Measurements from ENCODE around the gene RCAN2. TPM values are rescaled to one million over a fixed set of nuclear protein-coding genes. Genes with fewer than 3 reads are reported as not detected.

RCAN2 gene
- total RNA-seq, 2 donors from 2014 or later, result 0.55 to 7.6 TPM

- Mint-ChIP-seq H3K4me3 (peak overlapping the region; percentile 39), H3K9me3 (no peaks in the 10 kb centered on the region), H3K36me3 (no peaks in the 10 kb centered on the region), H3K27me3 (peaks cover 0 to 5% of the 10 kb centered on the region in 2 donors), H3K27ac (peak overlapping the region; percentile 49 to 50), H3K4me1 (ENCODE audit: low read depth in 2 of 2) (peaks cover 28 to 34% of the 10 kb centered on the region in 2 donors)
- ATAC-seq, result peak in 1 of 2 donors; percentile 57
- no peak for DNase-seq (ENCODE audit: low spot score)
Measured at GRCh38 chr6:46378161-46378881, 112.9 kb downstream of the RCAN2 start.

GRCh38 chr6:46377209-46377608 lies 114.0 kb downstream of the RCAN2 start:
- Mint-ChIP-seq H3K27me3 (no peaks in the 10 kb centered on the region), H3K4me3 (peak overlapping the region; percentile 71), H3K36me3 (no peaks in the 10 kb centered on the region), H3K4me1 (ENCODE audit: low read depth in 2 of 2) (peaks cover 28 to 34% of the 10 kb centered on the region in 2 donors), H3K27ac (peak overlapping the region; percentile 79 to 96), H3K9me3 (no peaks in the 10 kb centered on the region)
- ATAC-seq (no peak), DNase-seq (ENCODE audit: low spot score) (no peak)

GRCh38 chr6:46376562-46377061 lies 114.6 kb downstream of the RCAN2 start:
- Mint-ChIP-seq H3K4me1 (ENCODE audit: low read depth in 2 of 2) (peaks cover 28 to 34% of the 10 kb centered on the region in 2 donors), H3K4me3 (peak overlapping the region; percentile 71), H3K36me3 (no peaks in the 10 kb centered on the region), H3K9me3 (no peaks in the 10 kb centered on the region), H3K27ac (peak overlapping the region; percentile 79 to 96), H3K27me3 (no peaks in the 10 kb centered on the region)
- ATAC-seq (peak; percentile 70 to 84), DNase-seq (ENCODE audit: low spot score) (no peak)

GRCh38 chr6:46370622-46371021 lies 120.6 kb downstream of the RCAN2 start:
- no peak overlapping the region for H3K4me3 Mint-ChIP-seq
- H3K4me1 Mint-ChIP-seq (ENCODE audit: low read depth in 2 of 2), result peaks cover 0 to 7% of the 10 kb centered on the region in 2 donors
- ATAC-seq, result no peak
- no peak overlapping the region for H3K27ac Mint-ChIP-seq
- H3K27me3 Mint-ChIP-seq, result peaks cover 0 to 2% of the 10 kb centered on the region in 2 donors
- H3K9me3 Mint-ChIP-seq, result peaks cover 2% of the 10 kb centered on the region
- no peak for DNase-seq (ENCODE audit: low spot score)
- no peaks in the 10 kb centered on the region for H3K36me3 Mint-ChIP-seq

- Mint-ChIP-seq H3K4me1 (ENCODE audit: low read depth in 2 of 2) (peaks cover 0 to 3% of the 10 kb centered on the region in 2 donors), H3K4me3 (no peak overlapping the region), H3K27me3 (peaks cover 0 to 2% of the 10 kb centered on the region in 2 donors), H3K36me3 (no peaks in the 10 kb centered on the region), H3K27ac (no peak overlapping the region), H3K9me3 (peaks cover 2% of the 10 kb centered on the region)
- ATAC-seq, result no peak
- DNase-seq (ENCODE audit: low spot score), result no peak
Measured at GRCh38 chr6:46368169-46368536, 123.1 kb downstream of the RCAN2 start.

- no peak overlapping the region for H3K4me3 Mint-ChIP-seq
- H3K36me3 Mint-ChIP-seq, result no peaks in the 10 kb centered on the region
- peaks cover 0 to 2% of the 10 kb centered on the region in 2 donors for H3K27me3 Mint-ChIP-seq
- H3K9me3 Mint-ChIP-seq, result peaks cover 2% of the 10 kb centered on the region
- DNase-seq (ENCODE audit: low spot score) (no peak), ATAC-seq (no peak)
- no peak overlapping the region for H3K27ac Mint-ChIP-seq
- peaks cover 0 to 3% of the 10 kb centered on the region in 2 donors for H3K4me1 Mint-ChIP-seq (ENCODE audit: low read depth in 2 of 2)
Measured at GRCh38 chr6:46367354-46368168, 123.7 kb downstream of the RCAN2 start.

- Mint-ChIP-seq H3K27me3 (no peaks in the 10 kb centered on the region), H3K9me3 (no peaks in the 10 kb centered on the region), H3K36me3 (no peaks in the 10 kb centered on the region), H3K4me1 (ENCODE audit: low read depth in 2 of 2) (peaks cover 0 to 3% of the 10 kb centered on the region in 2 donors), H3K27ac (no peak overlapping the region), H3K4me3 (no peak overlapping the region)
- ATAC-seq, result no peak
- no peak for DNase-seq (ENCODE audit: low spot score)
Measured at GRCh38 chr6:46366190-46366900, 124.9 kb downstream of the RCAN2 start.

GRCh38 chr6:46357591-46357990 lies 133.7 kb downstream of the RCAN2 start:
- peak overlapping the region in 1 of 2 donors; percentile 14 for H3K27ac Mint-ChIP-seq
- H3K9me3 Mint-ChIP-seq, result no peaks in the 10 kb centered on the region
- peaks cover 4 to 6% of the 10 kb centered on the region in 2 donors for H3K4me1 Mint-ChIP-seq (ENCODE audit: low read depth in 2 of 2)
- ATAC-seq (no peak), DNase-seq (ENCODE audit: low spot score) (no peak)
- H3K27me3 Mint-ChIP-seq, result no peaks in the 10 kb centered on the region
- H3K36me3 Mint-ChIP-seq, result no peaks in the 10 kb centered on the region
- no peak overlapping the region for H3K4me3 Mint-ChIP-seq

GRCh38 chr6:46356543-46356942 lies 134.7 kb downstream of the RCAN2 start:
- H3K9me3 Mint-ChIP-seq, result no peaks in the 10 kb centered on the region
- peaks cover 4 to 6% of the 10 kb centered on the region in 2 donors for H3K4me1 Mint-ChIP-seq (ENCODE audit: low read depth in 2 of 2)
- no peak for DNase-seq (ENCODE audit: low spot score)
- no peaks in the 10 kb centered on the region for H3K27me3 Mint-ChIP-seq
- no peak overlapping the region for H3K27ac Mint-ChIP-seq
- no peak overlapping the region for H3K4me3 Mint-ChIP-seq
- no peak for ATAC-seq
- no peaks in the 10 kb centered on the region for H3K36me3 Mint-ChIP-seq

- Mint-ChIP-seq H3K27ac (no peak overlapping the region), H3K27me3 (peaks cover 3 to 12% of the 10 kb centered on the region in 2 donors), H3K36me3 (no peaks in the 10 kb centered on the region), H3K4me3 (no peak overlapping the region), H3K9me3 (no peaks in the 10 kb centered on the region), H3K4me1 (ENCODE audit: low read depth in 2 of 2) (peaks cover 4 to 6% of the 10 kb centered on the region in 2 donors)
- ATAC-seq, result no peak
- no peak for DNase-seq (ENCODE audit: low spot score)
Measured at GRCh38 chr6:46353528-46353927, 137.7 kb downstream of the RCAN2 start.

GRCh38 chr6:46352541-46353268 lies 138.5 kb downstream of the RCAN2 start:
- DNase-seq (ENCODE audit: low spot score) (no peak), ATAC-seq (no peak)
- H3K9me3 Mint-ChIP-seq, result no peaks in the 10 kb centered on the region
- no peak overlapping the region for H3K27ac Mint-ChIP-seq
- H3K4me3 Mint-ChIP-seq, result no peak overlapping the region
- no peaks in the 10 kb centered on the region for H3K36me3 Mint-ChIP-seq
- H3K27me3 Mint-ChIP-seq, result peaks cover 7 to 15% of the 10 kb centered on the region in 2 donors
- H3K4me1 Mint-ChIP-seq (ENCODE audit: low read depth in 2 of 2), result peaks cover 4 to 6% of the 10 kb centered on the region in 2 donors

- Mint-ChIP-seq H3K27ac (no peak overlapping the region), H3K4me3 (no peak overlapping the region), H3K4me1 (ENCODE audit: low read depth in 2 of 2) (no peaks in the 10 kb centered on the region), H3K36me3 (no peaks in the 10 kb centered on the region), H3K27me3 (peaks cover 7 to 15% of the 10 kb centered on the region in 2 donors), H3K9me3 (no peaks in the 10 kb centered on the region)
- ATAC-seq (no peak), DNase-seq (ENCODE audit: low spot score) (no peak)
Measured at GRCh38 chr6:46350714-46351113, 140.5 kb downstream of the RCAN2 start.

- H3K27ac Mint-ChIP-seq, result no peak overlapping the region
- DNase-seq (ENCODE audit: low spot score) (no peak), ATAC-seq (no peak)
- peaks cover 14 to 32% of the 10 kb centered on the region in 2 donors for H3K27me3 Mint-ChIP-seq
- no peaks in the 10 kb centered on the region for H3K4me1 Mint-ChIP-seq (ENCODE audit: low read depth in 2 of 2)
- H3K36me3 Mint-ChIP-seq, result no peaks in the 10 kb centered on the region
- H3K9me3 Mint-ChIP-seq, result no peaks in the 10 kb centered on the region
- no peak overlapping the region for H3K4me3 Mint-ChIP-seq
Measured at GRCh38 chr6:46347669-46348068, 143.6 kb downstream of the RCAN2 start.

Data from natural killer cell treated with Interleukin-12 subunit alpha and Interleukin-12 subunit beta and Interleukin-15 and Interleukin-18, amount 100 ng/mL, for 72 hours (primary cell).